DMS153 (cell line): ENCODE results near the gene CT47B1.
"Not testable (repeated sequence)": the region's sequence is repeated elsewhere in the genome, so short reads cannot be mapped to it uniquely, and the experiment has no call there.

Experiments
- DNase-seq: peaks from one replicate; lab custom pipeline; 2025; lab: John Stamatoyannopoulos, UW

The CT47B1 gene

GRCh38 chrX:120875766-120876165, at the start of gene CT47B1:
Gene CT47B1, minus strand, starts transcription at chrX:120875866. Its CDS starts 196 bp downstream, at chrX:120875670.
- not testable (repeated sequence) for DNase-seq

DNA sequence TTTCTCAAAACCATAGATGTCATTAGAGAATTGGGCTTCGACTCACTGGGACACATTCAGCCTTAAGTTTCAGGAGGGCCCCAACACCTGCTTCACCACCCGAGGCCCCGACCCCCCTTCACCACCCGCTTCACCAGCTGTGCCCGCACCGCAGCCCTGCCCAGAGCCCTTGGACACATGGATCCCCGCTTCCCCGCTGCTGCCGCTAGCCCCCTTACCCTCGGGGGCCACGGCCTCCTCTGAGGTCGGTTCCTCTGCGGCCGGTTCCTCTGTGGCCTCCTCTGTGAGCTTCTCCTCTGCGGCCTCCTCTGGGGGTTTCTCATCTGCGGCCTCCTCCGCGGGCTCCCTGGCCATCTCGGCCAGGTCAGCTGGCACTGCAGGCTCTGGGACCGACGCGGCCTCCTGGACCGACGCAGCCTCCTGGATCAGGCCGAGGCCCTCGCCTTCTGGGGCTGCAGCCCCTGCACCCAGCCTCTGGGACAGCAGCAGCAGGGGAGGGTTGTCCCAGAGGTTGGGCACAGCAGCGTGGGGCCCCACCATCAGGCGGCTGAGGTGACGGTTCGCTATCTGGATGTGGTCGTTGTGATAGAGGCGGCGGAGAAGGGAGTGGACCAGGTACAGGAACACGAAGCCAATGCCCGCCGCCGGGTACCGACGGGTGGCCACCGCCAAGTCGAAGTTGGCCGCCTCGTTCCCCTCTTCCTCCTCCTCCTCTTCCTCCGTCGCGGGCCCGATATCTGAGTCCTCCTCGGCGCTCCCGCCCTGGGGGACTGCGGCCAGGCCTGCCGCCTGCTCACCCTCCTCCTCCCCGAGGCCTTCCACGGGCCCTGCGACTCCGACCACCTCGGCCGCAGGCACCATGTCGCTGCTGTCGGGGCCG, 748 bp downstream of the CT47B1 start:
- no peak for DNase-seq

GRCh38 chrX:120857240-120857639, 18.4 kb downstream of the CT47B1 start:
- no peak for DNase-seq

- no peak for DNase-seq
Measured at GRCh38 chrX:120840827-120841226, 34.8 kb downstream of the CT47B1 start.

GRCh38 chrX:120839491-120839890, 36.2 kb downstream of the CT47B1 start:
- DNase-seq: no peak

DNA sequence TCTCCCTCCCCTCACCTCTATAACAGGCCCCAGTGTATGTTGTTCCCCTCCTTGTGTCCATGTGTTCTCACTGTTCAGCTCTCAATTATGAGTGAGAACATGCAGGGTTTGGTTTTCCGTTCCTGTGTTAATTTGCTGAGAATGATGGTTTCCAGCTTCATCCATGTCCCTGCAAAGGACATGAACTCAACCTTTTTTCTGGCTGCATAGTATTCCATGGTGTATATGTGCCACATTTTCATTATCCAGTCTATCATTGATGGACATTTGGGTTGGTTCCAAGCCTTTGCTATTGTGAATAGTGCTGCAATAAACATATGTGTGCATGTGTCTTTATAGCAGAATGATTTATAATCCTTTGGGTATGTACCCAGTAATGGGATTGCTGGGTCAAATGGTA, 48.5 kb downstream of the CT47B1 start:
- DNase-seq: not testable (repeated sequence)

- no peak for DNase-seq
Measured at GRCh38 chrX:120825146-120825545, 50.5 kb downstream of the CT47B1 start.

- no peak for DNase-seq
Measured at GRCh38 chrX:120824021-120824420, 51.6 kb downstream of the CT47B1 start.

DNA sequence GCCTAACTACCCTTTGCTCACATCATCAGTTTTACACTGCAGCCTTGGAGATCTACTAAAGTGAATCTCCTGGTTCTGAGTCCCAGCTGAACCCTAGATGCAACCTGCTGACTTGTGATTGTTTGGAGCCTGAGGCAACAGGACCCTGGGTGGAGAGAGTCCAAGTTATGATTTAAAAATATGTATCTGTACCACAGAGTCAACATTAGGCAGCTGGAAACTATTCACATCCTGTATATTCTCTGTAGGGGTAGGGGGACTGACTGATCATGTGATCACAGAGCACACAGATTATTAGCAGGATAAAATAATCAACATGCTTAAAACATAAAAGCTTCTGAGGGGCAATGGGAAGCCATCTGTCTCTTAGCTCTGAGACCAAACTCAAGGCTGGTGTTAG, 52.1 kb downstream of the CT47B1 start:
- no peak for DNase-seq
